HepG2 (cell line): ENCODE data around the gene ALDOA. TPM values are rescaled to one million over a fixed set of nuclear protein-coding genes. Genes with fewer than 3 reads are reported as not detected.

Experiments
- BRD4 ChIP-seq: sonication (generic); formaldehyde crosslinking; IDR thresholded peaks from 2 replicates; pipeline ENCODE4 v1.4.0; 2020; ENCODE audit warnings: missing genetic modification reagents
- E2F2 ChIP-seq: sonication (generic); formaldehyde crosslinking; IDR thresholded peaks from 2 replicates; pipeline ENCODE4 v1.4.0; 2020; ENCODE audit warnings: missing genetic modification reagents, borderline replicate concordance
- ESRRA ChIP-seq: sonication (generic); formaldehyde crosslinking; IDR thresholded peaks from 2 replicates; pipeline ENCODE4 v1.5.1; 2020; ENCODE audit warnings: mild to moderate bottlenecking, low read depth, missing genetic modification reagents
- MAFK ChIP-seq, 2 experiments: IDR thresholded peaks in 1 of 2; conservative IDR thresholded peaks in 1 of 2; 2 replicates each; pipeline ENCODE4 v1.6.1; 2011; ENCODE audit warnings: improper control_type of control experiment in 2 of 2, low read length in 2 of 2
- NCOA5 ChIP-seq: sonication (generic); formaldehyde crosslinking; IDR thresholded peaks from 2 replicates; pipeline ENCODE4 v1.4.0; 2020; ENCODE audit warnings: missing genetic modification reagents
- NFATC3 ChIP-seq: sonication (generic); formaldehyde crosslinking; IDR thresholded peaks from 2 replicates; pipeline ENCODE4 v1.5.1; 2020; ENCODE audit warnings: mild to moderate bottlenecking, missing genetic modification reagents
- NFE2 ChIP-seq: sonication (generic); formaldehyde crosslinking; IDR thresholded peaks from 2 replicates; pipeline ENCODE4 v1.4.0; 2020; ENCODE audit warnings: missing genetic modification reagents
- PHF20 ChIP-seq: sonication (generic); formaldehyde crosslinking; IDR thresholded peaks from 2 replicates; pipeline ENCODE4 v1.5.0; 2020; ENCODE audit warnings: mild to moderate bottlenecking, missing genetic modification reagents
- RFXAP ChIP-seq: sonication (generic); formaldehyde crosslinking; IDR thresholded peaks from 2 replicates; pipeline ENCODE4 v1.4.0; 2020; ENCODE audit warnings: missing genetic modification reagents, borderline replicate concordance
- SRSF4 ChIP-seq: fragments of 200-400 bp; formaldehyde crosslinking; IDR thresholded peaks from one replicate; pipeline ENCODE4 v1.6.1; 2018; ENCODE audit warnings: mild to moderate bottlenecking, low read depth, low read length, moderate library complexity; ENCODE audit not compliant: poor library complexity, severe bottlenecking
- TFDP1 ChIP-seq: IDR thresholded peaks from 2 replicates; pipeline ENCODE4 v1.6.1; 2016; ENCODE audit warnings: missing compliant biosample characterization, missing genetic modification reagents, borderline replicate concordance
- THAP11 ChIP-seq: IDR thresholded peaks from 2 replicates; pipeline ENCODE4 v1.6.1; 2016; ENCODE audit warnings: missing biosample characterization, missing genetic modification reagents
- ZNF563 ChIP-seq: sonication (generic); formaldehyde crosslinking; IDR thresholded peaks from 2 replicates; pipeline ENCODE4 v1.8.0; 2022; ENCODE audit warnings: mild to moderate bottlenecking, moderate library complexity, missing genetic modification reagents
- ZNF816 ChIP-seq: sonication (generic); formaldehyde crosslinking; IDR thresholded peaks from 2 replicates; pipeline ENCODE4 v1.8.0; 2022; ENCODE audit warnings: missing genetic modification reagents, mild to moderate bottlenecking, borderline replicate concordance
- polyA plus RNA-seq, 8 experiments: library from polyadenylated mRNA; depleted of rRNA in 3 of 8; stranded (reverse) in 7 of 8; unstranded in 1 of 8; fragments of >200 nt; fragmentation: Illumina TruSeq in 4 of 8; extraction: Trizol in 4 of 8; gene quantifications; 2 replicates each; pipeline versions ENCODE4 v1.2.1 to v1.2.3, GENCODE V29; 2011 to 2016; ENCODE audit warnings: low read depth in 4 of 8, missing spikeins in 1 of 8, mixed read lengths in 1 of 8; ENCODE audit not compliant: insufficient read depth in 1 of 8
- total RNA-seq, 5 experiments: library from RNA; depleted of rRNA; stranded (reverse); fragments of >200 nt; fragmentation: Illumina TruSeq; extraction: Trizol; gene quantifications; 2 replicates each; pipeline ENCODE4 v1.2.3, GENCODE V29; 2016; ENCODE audit warnings: low read depth in 1 of 5
- TF ChIP-seq, protein P1 (sequence below): IDR thresholded peaks from 2 replicates; pipeline ENCODE4 v1.6.1; 2012; ENCODE audit warnings: low read length, improper control_type of control experiment
- TF ChIP-seq, protein P2 (sequence below): sonication (generic); formaldehyde crosslinking; IDR thresholded peaks from 2 replicates; pipeline ENCODE4 v1.4.0; 2020; ENCODE audit warnings: missing genetic modification reagents
- TF ChIP-seq, protein P3 (sequence below), 2 experiments: fragments of 450-650 bp in 1 of 2; sonication (generic) in 1 of 2; formaldehyde crosslinking; IDR thresholded peaks; 2 replicates each; pipeline versions ENCODE4 v1.5.0 to v1.8.0; 2020 to 2022; ENCODE audit warnings: mild to moderate bottlenecking in 1 of 2, missing genetic modification reagents in 1 of 2

Gene ALDOA
- total and polyA plus RNA-seq, 2 of the 13 experiments (the other 11 are each of a cell fraction or from before 2014, with no cell fraction given): 925 to 1,884 TPM

GRCh38 chr16:30052671-30053372 is 12.7 kb upstream of the ALDOA start (continued):
- TF ChIP-seq, protein P1, sequence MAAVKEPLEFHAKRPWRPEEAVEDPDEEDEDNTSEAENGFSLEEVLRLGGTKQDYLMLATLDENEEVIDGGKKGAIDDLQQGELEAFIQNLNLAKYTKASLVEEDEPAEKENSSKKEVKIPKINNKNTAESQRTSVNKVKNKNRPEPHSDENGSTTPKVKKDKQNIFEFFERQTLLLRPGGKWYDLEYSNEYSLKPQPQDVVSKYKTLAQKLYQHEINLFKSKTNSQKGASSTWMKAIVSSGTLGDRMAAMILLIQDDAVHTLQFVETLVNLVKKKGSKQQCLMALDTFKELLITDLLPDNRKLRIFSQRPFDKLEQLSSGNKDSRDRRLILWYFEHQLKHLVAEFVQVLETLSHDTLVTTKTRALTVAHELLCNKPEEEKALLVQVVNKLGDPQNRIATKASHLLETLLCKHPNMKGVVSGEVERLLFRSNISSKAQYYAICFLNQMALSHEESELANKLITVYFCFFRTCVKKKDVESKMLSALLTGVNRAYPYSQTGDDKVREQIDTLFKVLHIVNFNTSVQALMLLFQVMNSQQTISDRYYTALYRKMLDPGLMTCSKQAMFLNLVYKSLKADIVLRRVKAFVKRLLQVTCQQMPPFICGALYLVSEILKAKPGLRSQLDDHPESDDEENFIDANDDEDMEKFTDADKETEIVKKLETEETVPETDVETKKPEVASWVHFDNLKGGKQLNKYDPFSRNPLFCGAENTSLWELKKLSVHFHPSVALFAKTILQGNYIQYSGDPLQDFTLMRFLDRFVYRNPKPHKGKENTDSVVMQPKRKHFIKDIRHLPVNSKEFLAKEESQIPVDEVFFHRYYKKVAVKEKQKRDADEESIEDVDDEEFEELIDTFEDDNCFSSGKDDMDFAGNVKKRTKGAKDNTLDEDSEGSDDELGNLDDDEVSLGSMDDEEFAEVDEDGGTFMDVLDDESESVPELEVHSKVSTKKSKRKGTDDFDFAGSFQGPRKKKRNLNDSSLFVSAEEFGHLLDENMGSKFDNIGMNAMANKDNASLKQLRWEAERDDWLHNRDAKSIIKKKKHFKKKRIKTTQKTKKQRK: no peak
- peak; percentile 100 for TF ChIP-seq E2F2 (CRISPR knock-in tag)
- TF ChIP-seq THAP11: peak; percentile 92
- TF ChIP-seq SRSF4: no peak
- TF ChIP-seq ZNF563 (CRISPR knock-in tag): peak; percentile 97
- 0 out of 2 replicates have a peak, but pooled peaks have one; percentile 18 for TF ChIP-seq NFE2 (CRISPR knock-in tag)
- TF ChIP-seq RFXAP (CRISPR knock-in tag): peak; percentile 97
- TF ChIP-seq NFATC3 (CRISPR knock-in tag): peak; percentile 90; the same call in 1 of the 2 replicates
- TF ChIP-seq MAFK (conservative IDR thresholded peaks at IDR 0.05 in 1 of 2, IDR thresholded peaks at IDR 0.05 in 1 of 2; ENCODE audit: low read length in 2 of 2): no peak
- no peak for TF ChIP-seq NCOA5 (CRISPR knock-in tag)
- peak; percentile 75; the same call in 1 of the 2 replicates for TF ChIP-seq ESRRA (CRISPR knock-in tag)
- TF ChIP-seq, protein P2, sequence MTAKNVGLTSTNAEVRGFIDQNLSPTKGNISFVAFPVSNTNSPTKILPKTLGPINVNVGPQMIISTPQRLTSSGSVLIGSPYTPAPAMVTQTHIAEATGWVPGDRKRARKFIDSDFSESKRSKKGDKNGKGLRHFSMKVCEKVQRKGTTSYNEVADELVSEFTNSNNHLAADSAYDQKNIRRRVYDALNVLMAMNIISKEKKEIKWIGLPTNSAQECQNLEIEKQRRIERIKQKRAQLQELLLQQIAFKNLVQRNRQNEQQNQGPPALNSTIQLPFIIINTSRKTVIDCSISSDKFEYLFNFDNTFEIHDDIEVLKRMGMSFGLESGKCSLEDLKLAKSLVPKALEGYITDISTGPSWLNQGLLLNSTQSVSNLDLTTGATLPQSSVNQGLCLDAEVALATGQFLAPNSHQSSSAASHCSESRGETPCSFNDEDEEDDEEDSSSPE (CRISPR knock-in tag): peak; percentile 100
- TF ChIP-seq BRD4 (CRISPR knock-in tag): 0 out of 2 replicates have a peak, but pooled peaks have one; percentile 46
- peak; percentile 86 for TF ChIP-seq PHF20 (CRISPR knock-in tag)
- TF ChIP-seq, protein P3, sequence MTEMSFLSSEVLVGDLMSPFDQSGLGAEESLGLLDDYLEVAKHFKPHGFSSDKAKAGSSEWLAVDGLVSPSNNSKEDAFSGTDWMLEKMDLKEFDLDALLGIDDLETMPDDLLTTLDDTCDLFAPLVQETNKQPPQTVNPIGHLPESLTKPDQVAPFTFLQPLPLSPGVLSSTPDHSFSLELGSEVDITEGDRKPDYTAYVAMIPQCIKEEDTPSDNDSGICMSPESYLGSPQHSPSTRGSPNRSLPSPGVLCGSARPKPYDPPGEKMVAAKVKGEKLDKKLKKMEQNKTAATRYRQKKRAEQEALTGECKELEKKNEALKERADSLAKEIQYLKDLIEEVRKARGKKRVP (CRISPR knock-in tag; IDR thresholded peaks at IDR 0.05): peak in 1 of 2 experiments; percentile 54; a peak in 1 of 4 replicates
- peak; percentile 82; the same call in 1 of the 2 replicates for TF ChIP-seq ZNF816 (CRISPR knock-in tag)
- peak; percentile 100 for TF ChIP-seq TFDP1 (CRISPR knock-in tag)
